Spinal cord (tissue), 10 donors: ENCODE data around the gene ZNF214. TPM values are rescaled to one million over a fixed set of nuclear protein-coding genes. Genes with fewer than 3 reads are reported as not detected.
A peak's percentile ranks its signal among the peaks of the same experiment; 100 is the strongest.

Source experiments
- DNase-seq, 6 donors: peaks; one replicate each; pipeline versions ENCODE4 v3.0.0 to v3.0.0-alpha.2; 2013 to 2015; ENCODE audit warnings: low spot score in 6 of 6, low read depth in 4 of 6
- H3K27ac ChIP-seq: one replicate; pipeline ENCODE4 v1.5.1; 2013; ENCODE audit warnings: low read depth, low read length, control low read depth
- H3K27me3 ChIP-seq: one replicate; pipeline ENCODE4 v1.6.1; 2013; ENCODE audit warnings: low read length; ENCODE audit not compliant: control insufficient read depth, insufficient read depth
- H3K36me3 ChIP-seq: one replicate; pipeline ENCODE4 v1.6.1; 2013; ENCODE audit warnings: low read length; ENCODE audit not compliant: control insufficient read depth, insufficient read depth
- H3K4me1 ChIP-seq: one replicate; pipeline ENCODE4 v1.6.1; 2013; ENCODE audit warnings: low read length; ENCODE audit not compliant: control insufficient read depth, insufficient read depth
- H3K4me3 ChIP-seq: one replicate; pipeline ENCODE4 v1.5.1; 2013; ENCODE audit warnings: low read depth, low read length, control low read depth
- H3K9me3 ChIP-seq: one replicate; pipeline ENCODE4 v1.6.1; 2013; ENCODE audit warnings: low read length; ENCODE audit not compliant: control insufficient read depth, insufficient read depth
- WGBS: methylation state at CpG from one replicate; pipeline ENCODE4 v1.1.5; 2013; ENCODE audit warnings: missing lambda C conversion rate; ENCODE audit not compliant: insufficient coverage; 5-methylcytosine and 5-hydroxymethylcytosine counted together
- long read RNA-seq, 4 donors: transcript quantifications; one replicate each; lab custom pipeline, GENCODE V29; 2026
- polyA plus RNA-seq, 2 donors: library from polyadenylated mRNA; unstranded; fragments of 120-200 nt; gene quantifications; one replicate each; pipeline ENCODE4 v1.2.1, GENCODE V29; 2013; ENCODE audit not compliant: insufficient read length in 2 of 2
- total RNA-seq, 2 donors: library from RNA; depleted of rRNA in 1 of 2; stranded (reverse); fragments of 120-200 nt in 1 of 2; fragments of >200 nt in 1 of 2; gene quantifications; one replicate each; pipeline versions ENCODE4 v1.2.3 to v1.2.4, GENCODE V29; 2013 to 2014
- donor health status: healthy.

Gene ZNF214
- total RNA-seq, result 10 to 100 TPM; 11.5 to 12.7 TPM
- polyA plus RNA-seq, result 1 to 10 TPM; 5.8 to 6.8 TPM
- long read RNA-seq, donor 1, partial matches to known transcripts, result 0 of 1 reads
- long read RNA-seq, donor 1, other reads (novel, unspliced or antisense), result 0 of 1 reads
- long read RNA-seq, donor 2, partial matches to known transcripts, result 0 of 2 reads
- long read RNA-seq, donor 2, other reads (novel, unspliced or antisense), result 0 of 2 reads
- long read RNA-seq, donor 3, result 0 reads
- long read RNA-seq, donor 4, partial matches to known transcripts, result 0 of 2 reads
- long read RNA-seq, donor 4, other reads (novel, unspliced or antisense), result 0 of 2 reads

DNA sequence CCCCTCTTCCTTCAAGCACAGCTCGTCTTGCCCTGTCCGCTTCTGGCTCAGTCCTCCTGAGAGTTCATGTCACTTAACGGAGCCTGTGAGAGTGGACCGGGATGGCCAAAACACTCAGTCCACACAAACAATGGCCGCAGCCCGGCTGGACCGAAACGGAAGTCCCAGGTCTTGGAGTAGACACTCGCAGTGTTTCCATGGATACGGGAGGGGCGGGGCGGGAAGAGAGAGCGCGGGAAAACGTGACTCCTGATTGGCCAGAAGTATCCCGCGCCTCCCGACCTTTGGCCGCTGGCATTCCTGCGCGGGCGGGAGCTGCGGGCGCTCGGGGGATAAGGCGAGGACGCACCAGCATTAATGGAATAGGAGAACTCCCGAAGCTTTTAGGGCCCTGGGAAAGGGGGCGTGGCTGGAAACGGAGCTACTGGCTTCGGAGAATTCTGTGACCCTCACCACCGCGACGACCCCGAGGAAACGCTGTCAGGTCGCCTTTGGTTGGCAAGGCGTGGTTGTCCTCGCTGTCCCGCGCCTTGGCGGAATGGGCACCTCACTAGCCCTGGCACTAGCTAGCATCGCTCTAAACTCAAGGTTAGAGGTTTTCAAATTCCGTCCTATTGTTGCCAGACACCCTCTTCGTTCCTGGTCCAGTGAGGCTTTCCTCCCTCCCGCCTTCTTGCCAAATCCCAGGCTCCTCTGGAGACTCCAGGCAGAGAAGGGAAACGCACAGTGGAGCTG lies at the start of gene ZNF214, which contains the start of gene NLRP14:
ZNF214 (minus strand) TSS at position 164 of the 735 bp plus-strand sequence. CDS start 17,511 bp downstream, outside the sequence.
NLRP14 (plus strand) TSS at position 297 of the 735 bp plus-strand sequence. CDS start 18,108 bp downstream, outside the sequence.
- Histone ChIP-seq H3K36me3 (no peaks in the 10 kb centered on the region), H3K4me3 (peak within 1 kb of the TSS; percentile 91), H3K27ac (peak within 1 kb of the TSS; percentile 82), H3K27me3 (no peaks in the 10 kb centered on the region), H3K9me3 (no peaks in the 10 kb centered on the region), H3K4me1 (peaks cover 15% of the 10 kb centered on the region)
- DNase-seq, result peak; percentile 88 to 99 (median 94)
- under 1% methylated on average over 46 of the region's 47 CpGs for WGBS

DNA sequence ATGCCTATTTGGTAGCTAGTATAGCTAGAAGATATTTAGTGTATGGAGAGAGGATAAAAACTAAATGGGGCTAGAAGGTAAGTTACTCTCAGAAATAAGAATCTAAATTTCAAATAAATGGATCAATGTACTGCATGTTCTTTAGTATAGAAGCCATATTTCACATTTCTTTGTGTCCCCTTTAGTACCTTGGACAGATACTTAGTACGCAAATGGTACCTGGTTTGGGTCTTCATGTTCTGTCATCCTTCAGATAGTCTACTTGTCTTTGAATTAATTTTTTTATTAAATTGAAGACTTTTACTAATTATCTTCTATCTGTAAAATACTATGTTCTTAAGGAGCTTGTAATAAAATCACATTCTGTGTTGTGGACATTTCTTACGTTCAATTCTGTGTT lies 42.4 kb upstream of the ZNF214 start:
- no peaks in the 10 kb centered on the region for H3K36me3 ChIP-seq
- WGBS, result no CpG with 5 or more reads among the region's 2 CpGs
- H3K4me3 ChIP-seq, result no peak overlapping the region
- H3K27ac ChIP-seq, result no peak overlapping the region
- H3K4me1 ChIP-seq, result no peaks in the 10 kb centered on the region
- no peaks in the 10 kb centered on the region for H3K9me3 ChIP-seq
- DNase-seq, result no peak
- H3K27me3 ChIP-seq, result no peaks in the 10 kb centered on the region

DNA sequence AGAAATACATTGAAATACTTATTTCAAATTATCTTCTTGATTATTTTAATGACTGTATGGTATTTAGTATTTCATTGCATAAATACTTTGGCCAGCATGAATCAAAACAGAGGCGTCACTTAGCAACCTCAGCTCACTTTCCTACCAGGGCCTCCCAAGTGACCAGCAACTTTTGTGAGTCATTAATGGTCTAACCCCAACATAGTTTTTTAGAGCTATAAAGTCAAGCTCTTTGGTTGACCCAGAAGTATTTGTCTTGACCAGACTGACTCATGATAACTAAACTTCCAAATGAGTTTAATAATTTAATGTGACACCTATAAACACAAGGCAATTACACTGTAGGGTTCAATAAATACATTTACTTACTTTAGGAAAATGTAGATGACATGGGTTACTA lies 40.7 kb upstream of the ZNF214 start:
- H3K36me3 ChIP-seq, result no peaks in the 10 kb centered on the region
- H3K4me3 ChIP-seq, result no peak overlapping the region
- H3K4me1 ChIP-seq, result no peaks in the 10 kb centered on the region
- no peaks in the 10 kb centered on the region for H3K9me3 ChIP-seq
- no peaks in the 10 kb centered on the region for H3K27me3 ChIP-seq
- WGBS, result no CpG with 5 or more reads among the region's 1 CpG
- no peak for DNase-seq
- H3K27ac ChIP-seq, result no peak overlapping the region

DNA sequence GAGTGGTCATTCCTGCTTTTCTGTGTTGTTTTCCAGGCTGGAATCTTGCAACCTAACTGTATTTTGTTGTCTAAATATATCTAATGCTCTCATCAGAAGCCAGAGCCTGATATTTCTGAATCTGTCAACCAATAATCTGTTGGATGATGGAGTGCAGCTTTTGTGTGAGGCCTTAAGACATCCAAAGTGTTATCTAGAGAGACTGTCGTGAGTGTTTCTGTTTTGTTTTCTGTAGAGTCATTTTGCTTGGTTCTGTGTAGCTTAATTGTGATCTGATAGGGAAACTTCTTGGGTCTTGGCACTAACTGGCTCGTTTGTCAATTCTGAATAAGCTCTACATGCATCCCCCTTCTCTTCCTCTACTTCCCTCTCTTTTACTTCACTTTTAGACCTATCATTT lies 37.5 kb upstream of the ZNF214 start:
- no peaks in the 10 kb centered on the region for H3K4me1 ChIP-seq
- no peaks in the 10 kb centered on the region for H3K36me3 ChIP-seq
- H3K9me3 ChIP-seq, result no peaks in the 10 kb centered on the region
- no peak for DNase-seq
- H3K27ac ChIP-seq, result no peak overlapping the region
- WGBS, result no CpG with 5 or more reads among the region's 2 CpGs
- no peaks in the 10 kb centered on the region for H3K27me3 ChIP-seq
- no peak overlapping the region for H3K4me3 ChIP-seq

DNA sequence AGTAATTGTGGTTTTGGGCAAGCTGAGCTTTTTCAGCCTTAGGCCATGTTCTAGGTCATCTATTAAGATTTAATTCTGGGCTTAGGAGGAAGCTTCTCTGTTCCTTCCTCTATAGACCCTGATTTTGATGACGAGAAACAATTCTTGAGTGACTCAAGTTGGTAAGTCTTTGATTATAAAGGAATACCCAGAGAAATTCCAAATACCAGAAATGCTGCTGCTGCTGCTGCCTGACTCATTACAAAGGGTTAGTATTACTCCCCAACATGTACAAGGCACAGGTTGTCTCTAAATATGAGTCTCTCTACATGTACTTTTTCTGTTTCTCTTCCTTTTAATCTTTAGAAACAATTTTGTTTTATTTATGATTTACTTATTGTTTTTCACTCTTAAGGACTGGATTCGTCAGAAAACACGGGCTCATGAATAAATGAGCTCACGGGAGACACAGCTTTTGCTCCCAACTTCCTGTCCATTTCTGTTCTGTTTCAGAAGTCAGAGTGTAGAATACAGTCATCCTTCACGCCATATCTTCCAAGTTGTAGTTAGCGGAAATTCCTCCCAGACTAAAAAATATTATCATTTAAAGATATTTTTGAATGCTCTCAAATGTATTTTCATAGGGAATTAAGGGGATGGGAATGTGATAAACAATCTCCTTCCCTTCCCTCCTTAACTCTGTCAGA lies 36.8 kb upstream of the ZNF214 start:
- Histone ChIP-seq H3K4me1 (no peaks in the 10 kb centered on the region), H3K36me3 (no peaks in the 10 kb centered on the region), H3K27me3 (no peaks in the 10 kb centered on the region), H3K9me3 (no peaks in the 10 kb centered on the region), H3K4me3 (no peak overlapping the region), H3K27ac (no peak overlapping the region)
- WGBS, result 100% methylated on average over 2 of the region's 6 CpGs
- DNase-seq, result no peak

DNA sequence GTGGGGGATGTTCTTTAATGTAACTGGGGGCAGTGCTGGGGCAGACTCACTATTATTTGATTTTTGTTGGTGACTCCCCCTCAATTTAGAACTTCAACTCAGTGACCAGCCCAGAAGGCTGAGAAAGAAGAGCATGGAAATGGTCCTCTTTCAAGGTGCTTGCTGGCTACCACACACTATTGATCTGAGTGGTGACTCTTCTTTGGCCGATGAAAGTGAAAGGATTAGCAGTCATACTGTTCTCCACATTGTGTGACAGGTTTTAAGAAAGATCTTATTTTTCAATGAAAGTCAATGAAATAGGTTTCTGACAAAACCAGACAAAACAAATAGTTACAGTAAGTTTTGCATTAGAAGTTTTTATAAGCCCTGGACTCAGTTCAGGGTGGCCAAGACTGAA lies 30.0 kb upstream of the ZNF214 start:
- Histone ChIP-seq H3K4me1 (no peaks in the 10 kb centered on the region), H3K4me3 (no peak overlapping the region), H3K27ac (no peak overlapping the region), H3K27me3 (no peaks in the 10 kb centered on the region), H3K36me3 (no peaks in the 10 kb centered on the region), H3K9me3 (no peaks in the 10 kb centered on the region)
- no peak for DNase-seq
- no CpG with 5 or more reads among the region's 1 CpG for WGBS

DNA sequence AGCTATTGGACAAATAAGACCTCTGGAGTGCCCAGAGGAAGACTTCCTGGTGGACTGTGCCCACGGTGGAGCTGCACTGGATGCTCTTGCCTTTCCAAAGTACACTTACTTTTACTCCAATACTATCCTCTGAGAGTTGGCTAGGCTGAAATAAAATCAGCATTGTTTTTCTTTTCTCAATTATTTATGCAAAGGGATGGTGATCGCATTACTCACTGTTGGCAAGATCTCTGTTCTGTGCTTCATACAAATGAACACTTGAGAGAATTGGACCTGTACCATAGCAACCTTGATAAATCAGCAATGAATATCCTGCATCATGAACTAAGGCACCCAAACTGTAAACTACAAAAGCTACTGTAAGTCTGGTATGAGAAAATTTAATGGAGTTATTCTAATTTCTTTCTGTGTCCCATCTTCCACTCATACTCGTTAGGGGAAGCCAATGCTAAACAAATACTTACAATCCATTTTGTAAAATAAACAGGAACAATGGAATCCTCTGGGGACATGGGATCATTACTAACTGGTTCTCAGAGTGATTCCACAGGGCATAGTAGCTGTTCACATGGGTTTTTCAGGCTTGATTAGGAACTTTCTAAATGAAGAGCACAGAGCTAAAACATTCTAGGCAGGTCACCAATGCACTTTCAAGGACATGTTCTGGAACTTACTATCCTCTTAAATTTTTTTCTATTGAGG lies 26.5 kb upstream of the ZNF214 start:
- no peak overlapping the region for H3K27ac ChIP-seq

DNA sequence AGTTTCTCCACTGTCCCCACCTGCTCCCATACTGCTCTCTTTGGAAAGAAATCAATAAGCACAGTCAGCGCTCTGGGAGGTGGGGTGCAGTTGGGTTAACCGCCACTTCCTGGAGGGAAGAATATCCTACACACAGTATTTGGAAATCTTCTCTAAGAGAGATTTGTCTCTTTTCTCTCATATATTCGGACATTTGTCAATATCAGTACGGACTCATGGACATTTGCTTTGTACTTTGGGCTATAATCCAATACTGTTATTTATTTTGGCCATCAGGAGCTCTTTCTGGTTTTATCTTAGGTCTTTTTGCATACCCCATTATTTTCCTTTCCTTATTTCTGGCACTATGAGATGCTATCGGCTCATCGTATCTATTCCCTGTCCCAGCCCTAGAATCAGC lies 13.9 kb upstream of the ZNF214 start:
- no peak for DNase-seq
- no peaks in the 10 kb centered on the region for H3K9me3 ChIP-seq
- no peak overlapping the region for H3K4me3 ChIP-seq
- H3K27ac ChIP-seq, result no peak overlapping the region
- no peaks in the 10 kb centered on the region for H3K27me3 ChIP-seq
- no CpG with 5 or more reads among the region's 6 CpGs for WGBS
- no peaks in the 10 kb centered on the region for H3K36me3 ChIP-seq
- H3K4me1 ChIP-seq, result no peaks in the 10 kb centered on the region

More for the DNA sequence above, 26.5 kb upstream of the ZNF214 start:
- Histone ChIP-seq H3K4me3 (no peak overlapping the region), H3K4me1 (no peaks in the 10 kb centered on the region), H3K9me3 (no peaks in the 10 kb centered on the region), H3K36me3 (no peaks in the 10 kb centered on the region), H3K27me3 (no peaks in the 10 kb centered on the region)
- DNase-seq, result no peak
- 33% methylated on average over 1 of the region's 3 CpGs for WGBS

DNA sequence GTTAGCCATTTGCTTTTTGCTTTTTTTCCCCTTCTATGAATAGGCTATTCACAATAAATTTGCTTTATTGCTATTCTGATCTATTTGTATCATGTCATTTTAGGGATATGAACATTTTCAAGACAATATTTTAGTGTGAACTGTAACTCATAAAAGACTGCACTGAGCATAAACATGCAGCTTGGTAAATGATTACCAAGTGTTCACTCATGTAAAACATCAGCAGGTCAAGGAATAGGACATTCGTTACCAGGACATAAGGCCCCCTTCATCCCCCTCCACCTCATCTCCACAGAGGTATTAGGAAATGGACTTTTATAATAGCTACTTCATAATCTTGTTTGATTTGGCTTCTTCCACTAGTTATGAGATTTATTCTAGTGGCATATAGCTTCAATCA lies 12.5 kb upstream of the ZNF214 start:
- H3K27me3 ChIP-seq, result no peaks in the 10 kb centered on the region
- no peak for DNase-seq
- no peak overlapping the region for H3K27ac ChIP-seq
- no peak overlapping the region for H3K4me3 ChIP-seq
- WGBS, result no CpG with 5 or more reads among the region's 1 CpG
- H3K36me3 ChIP-seq, result no peaks in the 10 kb centered on the region
- no peaks in the 10 kb centered on the region for H3K9me3 ChIP-seq
- no peaks in the 10 kb centered on the region for H3K4me1 ChIP-seq
